GM12801 (cell line): ENCODE data around the gene FBXL4.

Experiments used
- TF ChIP-seq, protein P1 (sequence below): IDR thresholded peaks from one replicate; pipeline ENCODE4 v1.5.1; 2011; ENCODE audit warnings: control low read depth; ENCODE audit not compliant: insufficient read length; ENCODE audit errors: extremely low read depth

Gene FBXL4

DNA sequence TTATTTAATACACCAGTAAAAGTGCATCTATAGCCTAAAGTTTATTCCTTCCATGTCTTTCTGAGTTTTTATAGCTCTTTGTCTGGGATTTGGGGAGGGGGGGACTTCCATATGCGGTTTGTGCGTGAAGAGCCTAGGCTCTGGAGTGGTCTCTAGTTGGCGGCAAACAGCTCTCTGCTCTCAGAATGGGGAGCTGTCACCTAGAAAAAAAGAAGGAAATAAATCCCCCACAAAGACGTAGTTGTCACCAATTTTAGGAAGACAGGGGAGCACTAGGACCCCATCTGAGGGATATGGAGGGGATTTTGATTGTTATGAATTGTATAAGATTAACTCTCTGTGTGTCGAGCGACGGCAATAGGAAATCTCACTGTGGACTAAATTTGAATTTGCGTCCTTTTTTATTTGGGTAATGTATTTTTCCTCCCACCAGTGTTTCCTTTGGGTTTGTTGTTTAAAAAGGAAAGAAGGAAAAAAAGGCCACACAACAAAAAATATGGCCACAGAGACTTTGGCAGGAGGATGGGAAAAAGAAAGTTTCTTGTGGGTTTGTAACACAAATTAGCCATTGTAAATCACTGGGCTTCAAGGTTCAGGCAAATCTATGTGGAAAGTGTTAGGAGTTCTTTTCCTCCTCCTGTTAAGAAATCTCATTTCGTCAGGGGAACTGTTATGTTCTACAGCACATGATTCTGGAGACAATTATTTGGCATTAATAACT, 106.0 kb downstream of the FBXL4 start:
- TF ChIP-seq, protein P1, sequence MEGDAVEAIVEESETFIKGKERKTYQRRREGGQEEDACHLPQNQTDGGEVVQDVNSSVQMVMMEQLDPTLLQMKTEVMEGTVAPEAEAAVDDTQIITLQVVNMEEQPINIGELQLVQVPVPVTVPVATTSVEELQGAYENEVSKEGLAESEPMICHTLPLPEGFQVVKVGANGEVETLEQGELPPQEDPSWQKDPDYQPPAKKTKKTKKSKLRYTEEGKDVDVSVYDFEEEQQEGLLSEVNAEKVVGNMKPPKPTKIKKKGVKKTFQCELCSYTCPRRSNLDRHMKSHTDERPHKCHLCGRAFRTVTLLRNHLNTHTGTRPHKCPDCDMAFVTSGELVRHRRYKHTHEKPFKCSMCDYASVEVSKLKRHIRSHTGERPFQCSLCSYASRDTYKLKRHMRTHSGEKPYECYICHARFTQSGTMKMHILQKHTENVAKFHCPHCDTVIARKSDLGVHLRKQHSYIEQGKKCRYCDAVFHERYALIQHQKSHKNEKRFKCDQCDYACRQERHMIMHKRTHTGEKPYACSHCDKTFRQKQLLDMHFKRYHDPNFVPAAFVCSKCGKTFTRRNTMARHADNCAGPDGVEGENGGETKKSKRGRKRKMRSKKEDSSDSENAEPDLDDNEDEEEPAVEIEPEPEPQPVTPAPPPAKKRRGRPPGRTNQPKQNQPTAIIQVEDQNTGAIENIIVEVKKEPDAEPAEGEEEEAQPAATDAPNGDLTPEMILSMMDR, result no peak

- TF ChIP-seq, protein P1, result no peak
Measured at GRCh38 chr6:98840996-98841513, 106.7 kb downstream of the FBXL4 start.

- TF ChIP-seq, protein P1, result no peak
Measured at GRCh38 chr6:98840385-98840784, 107.4 kb downstream of the FBXL4 start.

DNA sequence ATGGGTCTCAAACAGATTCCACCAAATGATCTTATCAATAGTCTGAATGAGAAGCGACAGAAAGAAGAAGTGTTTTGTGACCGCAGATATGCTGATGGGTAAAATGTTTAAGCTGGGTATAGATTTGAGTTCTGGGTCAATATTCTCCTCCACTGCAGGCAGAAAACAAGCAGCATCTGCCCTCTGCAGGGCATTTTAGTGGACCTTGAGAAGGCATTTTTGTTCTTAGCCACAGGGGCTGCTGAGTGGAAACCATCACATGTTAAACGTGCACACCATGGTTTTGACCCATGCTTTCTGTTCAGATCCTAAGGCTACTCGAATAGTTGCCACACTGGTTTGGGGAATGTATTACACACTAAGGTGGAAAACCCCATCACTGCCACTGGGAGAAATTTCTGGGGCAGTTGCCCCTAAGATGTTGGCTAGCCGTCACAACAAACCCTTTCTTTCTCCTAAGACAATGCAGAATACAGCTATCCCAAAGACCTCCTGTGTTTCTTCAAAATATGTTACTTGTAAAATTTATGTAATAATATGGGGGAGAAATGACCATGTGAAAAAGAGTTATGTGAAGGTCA, 107.9 kb downstream of the FBXL4 start:
- TF ChIP-seq, protein P1, result no peak

- TF ChIP-seq, protein P1, result no peak
Measured at GRCh38 chr6:98838975-98839374, 108.8 kb downstream of the FBXL4 start.

DNA sequence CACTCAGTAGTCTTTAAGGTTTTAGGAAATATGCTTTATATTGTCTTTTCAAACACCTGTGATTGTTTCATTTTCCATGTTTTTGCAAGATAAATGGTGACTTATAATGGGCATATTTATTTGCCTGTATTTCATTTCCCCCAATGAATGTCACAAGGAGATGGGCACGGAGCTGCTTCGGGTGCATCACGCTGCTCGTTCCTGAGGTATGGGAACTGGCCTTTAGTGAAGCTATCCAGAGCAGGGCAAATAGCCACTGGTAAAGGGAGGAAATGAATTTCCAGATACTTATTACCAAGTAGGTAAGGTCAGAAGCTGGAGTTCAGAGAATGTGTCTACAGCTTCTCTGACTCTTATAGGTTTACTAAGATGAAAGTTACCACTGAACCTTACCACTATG, 109.7 kb downstream of the FBXL4 start:
- TF ChIP-seq, protein P1, result no peak

GRCh38 chr6:98836962-98837944, 110.5 kb downstream of the FBXL4 start:
- TF ChIP-seq, protein P1, result no peak
